NOMO-1 treated with DMSO at 0.1 percent for 48 hours (cell line): ENCODE measurements around the gene ADCY4.
"Not testable (repeated sequence)": the region's sequence is repeated elsewhere in the genome, so short reads cannot be mapped to it uniquely, and the experiment has no call there.

Experiments
- DNase-seq: peaks from one replicate; lab custom pipeline; 2025; ENCODE audit not compliant: unreplicated experiment; lab: John Stamatoyannopoulos, UW

ADCY4 gene

DNA sequence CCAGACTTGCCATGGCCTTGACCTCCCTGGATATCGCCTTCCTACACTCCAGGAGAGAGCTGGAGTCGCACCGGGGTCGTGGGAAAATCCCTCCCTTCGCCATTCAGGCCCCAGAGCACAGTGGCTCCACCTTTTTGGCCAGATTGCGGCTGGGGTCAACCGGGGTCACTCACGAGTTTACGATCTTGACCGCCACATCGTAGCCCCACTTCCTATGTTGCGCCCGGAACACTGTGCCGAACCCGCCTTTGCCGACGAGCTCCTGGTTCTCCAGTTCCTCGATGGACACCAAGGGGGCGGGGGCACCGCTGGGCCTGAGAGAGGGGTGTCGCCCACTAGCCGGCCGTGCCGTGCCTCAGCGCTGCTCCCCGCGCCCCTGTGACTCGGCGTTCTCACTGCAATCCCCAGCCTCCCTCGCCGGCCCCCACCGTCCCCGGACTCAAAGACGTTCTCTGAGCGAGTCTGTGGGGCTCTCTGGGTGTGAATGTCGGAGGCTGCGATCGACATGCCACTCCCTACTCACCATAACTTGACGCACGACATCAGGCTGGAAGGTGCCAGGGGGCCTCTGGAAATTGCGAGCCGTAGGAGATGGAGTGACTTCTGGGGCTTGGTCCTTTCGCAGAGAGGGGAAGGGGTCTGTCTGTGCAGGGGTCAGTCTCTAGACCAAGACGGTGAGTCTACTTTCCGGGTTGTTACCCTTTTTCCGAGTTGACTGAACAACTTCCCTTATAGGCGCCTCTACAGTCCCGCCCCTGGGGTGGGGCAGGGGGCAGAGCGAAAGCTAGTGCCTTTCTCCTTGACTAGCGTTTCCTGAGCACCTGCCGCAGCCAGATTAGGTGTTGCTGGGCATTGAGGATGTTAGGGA, 4.6 kb upstream of the ADCY4 start, which contains the start of gene RIPK3:
RIPK3 (minus strand) TSS at position 708 of the 868 bp plus-strand sequence; CDS start at position 543, 165 bp downstream.
- DNase-seq = peak; percentile 70

DNA sequence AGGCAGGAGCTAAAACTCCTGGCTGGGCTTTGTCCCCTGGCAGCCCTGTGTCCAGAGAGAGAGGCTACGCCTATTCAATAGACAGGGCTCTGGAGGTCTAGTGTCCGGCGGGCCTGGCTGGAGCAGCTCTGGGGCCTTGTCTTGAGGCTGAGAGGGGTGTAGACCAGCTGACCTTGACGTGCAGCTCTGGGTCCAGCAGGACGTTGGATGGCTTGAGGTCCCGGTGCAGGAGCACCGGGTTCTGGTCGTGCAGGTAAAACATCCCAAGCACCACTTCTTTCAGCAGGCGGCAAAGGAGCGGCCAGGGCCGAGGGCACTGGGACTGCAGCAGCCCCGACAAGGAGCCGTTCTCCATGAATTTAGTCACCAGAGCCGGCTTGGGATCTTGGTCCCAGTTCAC, 4.0 kb upstream of the ADCY4 start:
- DNase-seq = no peak

DNA sequence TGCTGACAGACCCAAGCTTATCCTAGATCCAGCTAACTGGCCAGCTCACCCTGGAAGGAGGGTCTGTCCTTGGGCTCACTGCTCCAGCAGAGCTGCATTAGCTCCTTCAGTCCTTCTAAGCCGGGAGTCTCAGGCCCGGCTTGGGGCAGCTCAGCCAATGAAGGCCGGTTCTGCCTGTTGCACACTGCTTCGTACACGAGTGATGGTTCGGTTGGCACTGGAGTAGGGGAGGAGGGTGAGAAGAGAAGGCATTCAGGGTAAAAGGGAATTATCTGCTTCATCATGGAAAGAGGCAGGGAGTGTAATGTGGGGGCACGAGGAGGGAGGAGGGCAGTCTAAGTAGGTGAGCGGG, 2.9 kb upstream of the ADCY4 start:
- DNase-seq = no peak

GRCh38 chr14:24337144-24337823, 2.4 kb upstream of the ADCY4 start:
- no peak for DNase-seq

DNA sequence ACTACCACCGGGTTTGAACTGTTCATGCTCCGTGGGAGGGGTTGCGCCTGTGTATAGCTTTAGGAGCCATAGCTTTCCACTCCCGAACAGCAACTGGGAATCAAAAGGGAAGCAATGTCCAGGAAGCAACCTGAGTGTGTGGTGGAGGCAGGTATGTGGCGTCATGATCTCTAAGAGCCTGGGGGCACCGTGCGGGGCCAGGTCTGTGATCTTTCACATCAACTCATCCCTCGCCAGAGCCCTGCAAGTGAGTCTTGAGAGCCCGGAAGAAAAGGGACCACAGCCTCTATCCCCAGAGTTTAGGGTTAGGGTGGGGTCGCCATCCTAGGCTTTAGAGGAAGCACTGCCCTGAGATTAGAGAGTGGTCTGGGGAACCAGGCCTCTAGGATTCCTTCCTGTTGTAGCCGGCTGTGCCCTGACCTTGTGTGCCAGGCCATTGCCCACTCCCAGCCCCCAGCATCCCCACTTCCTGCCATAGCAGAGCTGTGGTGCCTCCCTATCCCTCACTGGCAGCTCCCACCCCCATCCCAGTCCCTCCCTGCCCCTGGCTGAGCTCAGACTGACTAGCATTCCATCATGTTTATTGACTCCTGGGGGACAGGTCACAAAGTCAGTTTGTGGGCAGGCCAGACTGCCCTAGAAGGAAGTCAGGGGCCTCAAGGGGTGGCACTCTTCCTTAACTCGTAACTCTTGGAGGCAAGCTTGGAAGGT, 745 bp upstream of the ADCY4 start:
- DNase-seq = peak; percentile 46

DNA sequence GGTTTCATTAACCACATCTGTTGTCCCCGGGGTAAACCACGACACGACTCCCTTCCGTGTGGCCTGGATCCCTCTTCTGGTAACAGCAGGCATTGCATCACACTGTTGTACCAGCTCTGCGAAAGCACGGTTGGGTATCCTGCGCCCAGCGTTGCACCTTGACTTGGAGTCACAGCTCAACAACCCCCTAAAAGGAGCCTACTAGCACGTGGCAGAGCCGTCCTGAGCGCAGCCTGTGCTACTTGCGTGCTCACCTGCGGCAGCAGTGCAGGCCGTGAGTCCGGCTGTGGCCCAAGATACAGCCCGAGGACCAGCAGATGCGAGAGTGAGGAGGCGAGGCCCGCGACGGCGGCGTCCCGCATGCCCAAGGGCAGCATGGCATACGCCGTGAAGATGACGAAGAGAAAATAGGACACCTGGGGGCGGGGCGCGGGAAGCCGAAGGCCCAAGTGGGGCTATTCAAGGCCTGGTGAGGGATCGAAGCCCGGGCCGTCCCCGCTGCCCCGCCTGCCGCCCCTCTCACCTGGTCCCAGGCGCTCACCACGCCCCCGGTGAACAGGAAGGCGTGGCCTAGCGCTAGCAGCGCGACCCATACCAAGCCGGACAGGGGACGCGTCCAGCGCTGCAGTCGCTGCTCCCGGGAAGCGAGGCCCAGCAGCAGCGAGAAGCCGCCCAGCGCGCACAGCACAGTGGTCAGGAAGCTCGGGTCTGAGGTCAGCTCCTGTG, 2.4 kb downstream of the ADCY4 start:
- DNase-seq = peak; percentile 82

DNA sequence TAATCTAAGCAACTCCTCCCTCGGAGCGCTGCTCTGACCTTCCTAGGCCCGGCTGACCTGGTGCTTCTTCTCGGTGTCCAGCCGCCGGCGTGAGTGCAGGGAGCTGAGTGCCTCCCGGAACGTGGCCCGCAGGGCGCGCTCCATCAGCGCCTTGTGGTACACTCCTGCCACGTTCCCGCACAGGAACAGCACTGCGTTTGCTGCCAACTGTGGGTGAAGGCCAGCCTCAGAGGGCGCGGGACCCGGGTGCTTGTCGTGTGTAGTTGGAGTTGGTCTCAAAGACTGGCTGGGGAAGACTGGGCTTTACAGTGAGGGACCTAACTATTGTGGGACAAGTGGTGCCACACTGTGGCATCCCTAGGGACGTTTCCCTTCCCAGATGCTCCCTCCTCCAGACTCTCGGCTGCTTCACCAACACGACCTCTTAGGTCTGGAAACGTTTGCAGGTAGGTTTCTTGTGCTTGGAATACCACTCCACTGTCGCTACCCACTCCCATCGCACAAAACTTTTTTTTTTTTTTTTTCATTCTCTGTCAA, 3.1 kb downstream of the ADCY4 start:
- no peak for DNase-seq

- DNase-seq = no peak
Measured at GRCh38 chr14:24330973-24331674, 3.7 kb downstream of the ADCY4 start.

DNA sequence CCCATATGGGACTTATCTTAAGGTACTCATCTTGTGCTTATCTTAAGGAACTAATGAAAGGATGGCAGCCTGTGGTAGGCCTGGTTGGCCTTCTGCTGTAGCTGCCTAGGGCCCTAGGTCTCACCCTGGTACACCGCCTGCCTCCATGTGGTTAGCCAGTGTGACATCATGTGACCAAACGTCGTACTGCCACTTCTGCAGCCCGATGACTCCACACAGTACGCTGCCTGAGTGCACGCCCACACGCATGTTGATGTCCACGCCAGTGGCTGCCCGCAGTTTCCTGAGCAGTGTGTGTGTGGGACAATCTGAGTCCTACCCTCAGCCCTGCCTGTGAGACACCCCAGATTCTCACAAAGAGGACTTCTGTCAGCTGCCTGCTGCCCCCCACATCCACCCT, 5.1 kb downstream of the ADCY4 start:
- DNase-seq = peak; percentile 52

GRCh38 chr14:24329073-24329663, 5.7 kb downstream of the ADCY4 start:
- no peak for DNase-seq

DNA sequence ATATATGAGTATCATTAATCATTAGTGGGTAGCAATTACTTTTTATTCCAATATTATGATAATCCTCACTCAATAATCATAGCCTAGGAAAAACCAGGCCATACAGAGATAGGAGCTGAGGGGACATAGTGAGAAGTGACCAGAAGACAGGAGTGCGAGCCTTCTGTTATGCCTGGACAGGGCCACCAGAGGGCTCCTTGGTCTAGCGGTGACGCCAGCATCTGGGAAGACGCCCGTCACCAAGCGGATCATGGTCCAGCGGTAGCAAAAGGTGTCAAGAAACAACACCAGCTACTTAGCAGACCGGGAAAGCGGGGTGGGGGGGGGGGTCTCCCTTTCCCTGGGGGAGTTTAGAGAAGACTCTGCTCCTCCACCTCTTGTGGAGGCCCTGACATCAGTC, 7.0 kb downstream of the ADCY4 start:
- not testable (repeated sequence) for DNase-seq

DNA sequence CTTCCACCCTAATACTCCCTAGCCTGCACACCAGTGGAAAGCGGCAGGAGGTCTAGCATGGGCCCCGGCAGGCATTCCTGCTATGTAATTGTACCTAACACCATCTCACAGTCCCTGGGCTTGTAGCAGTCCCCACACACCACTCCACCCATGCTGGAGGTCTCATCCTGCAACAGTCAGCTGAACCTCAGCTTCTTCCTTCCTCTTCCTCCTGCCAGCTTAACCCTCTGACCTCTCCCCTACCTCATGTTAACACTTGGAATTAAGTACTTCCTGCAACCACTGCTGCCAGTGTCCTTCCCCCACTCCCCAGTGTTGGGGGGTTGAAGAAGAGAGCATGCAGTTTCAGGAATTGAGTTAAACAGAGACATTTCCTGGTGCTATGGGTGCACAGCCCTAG, 7.6 kb downstream of the ADCY4 start:
- no peak for DNase-seq

DNA sequence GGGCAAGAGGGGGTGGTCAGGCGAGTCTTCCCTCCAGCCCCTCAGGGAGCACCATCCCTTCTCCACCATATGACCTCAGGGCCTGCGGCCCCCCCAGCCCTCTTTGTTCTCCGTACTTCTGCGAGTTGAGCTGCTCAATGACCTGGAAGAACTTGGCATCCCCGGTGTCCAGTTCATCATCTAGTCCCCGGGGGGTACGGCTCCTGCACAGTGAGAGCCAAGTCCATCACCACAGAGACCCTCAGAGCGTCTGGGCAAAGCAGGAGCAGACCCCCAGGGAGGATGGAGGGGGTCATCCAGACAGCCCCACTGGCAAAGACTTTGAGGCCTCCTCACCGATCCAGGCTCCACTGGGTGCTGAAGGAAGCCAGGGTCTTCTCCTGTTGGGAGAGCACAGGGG, 8.9 kb downstream of the ADCY4 start:
- no peak for DNase-seq

GRCh38 chr14:24325041-24325530, 9.8 kb downstream of the ADCY4 start:
- DNase-seq = no peak

DNA sequence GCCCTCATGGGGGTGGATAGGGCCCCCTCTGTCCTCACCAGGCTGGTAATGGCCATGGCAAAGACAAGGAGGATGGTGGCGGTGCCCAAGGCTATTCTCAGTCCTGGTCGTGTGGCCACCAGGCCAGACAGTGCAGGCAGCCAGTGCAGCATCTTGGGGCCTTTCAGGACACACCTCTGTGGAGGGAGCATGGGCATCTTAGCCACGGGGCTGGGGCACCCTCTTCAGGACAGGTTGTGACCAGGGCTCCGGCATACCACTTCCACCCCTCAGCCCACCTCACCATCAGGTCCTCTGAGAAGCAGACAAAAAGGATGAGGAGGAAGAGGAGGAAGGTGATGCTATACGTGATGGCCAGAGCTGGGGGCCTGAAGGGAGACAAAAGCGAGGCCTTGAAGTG, 10.8 kb downstream of the ADCY4 start:
- DNase-seq = no peak

GRCh38 chr14:24323341-24323740, 11.5 kb downstream of the ADCY4 start:
- DNase-seq = no peak

- no peak for DNase-seq
Measured at GRCh38 chr14:24322672-24323071, 12.2 kb downstream of the ADCY4 start.

- DNase-seq = no peak
Measured at GRCh38 chr14:24321212-24321975, 13.5 kb downstream of the ADCY4 start.
